Measurements from ENCODE around the gene TSC22D4.

Gene TSC22D4

GRCh38 chr7:100482728-100483089 is 3.7 kb upstream of the TSC22D4 start:
- POLR2A ChIA-PET = interaction anchor here (1.3 kb wide), 1 partner anchor 14 kb away, joined by 4 read pairs; no protein-coding TSS in a partner anchor
- Histone ChIP-seq H3K36me3 (ENCODE audit: control insufficient read depth in 2 of 2, insufficient read depth in 1 of 2, low read length in 2 of 2) (no peaks in the 10 kb centered on the region), H3K9me3 (ENCODE audit: control insufficient read depth, insufficient read depth, low read depth, low read length) (no peaks in the 10 kb centered on the region), H3K27ac (ENCODE audit: extremely low read depth, low read depth, low read length) (no peak overlapping the region), H3K4me3 (ENCODE audit: low read depth, low read length) (peak overlapping the region; percentile 35), H3K4me1 (ENCODE audit: control insufficient read depth, insufficient read depth, low read length) (no peaks in the 10 kb centered on the region)
- peak; percentile 94; the same call in 1 of the 2 replicates for TF ChIP-seq ZNF768 (tag by site-specific recombination; IDR thresholded peaks at IDR 0.05)
- TF ChIP-seq ZNF704 (tag by site-specific recombination; IDR thresholded peaks at IDR 0.05) = no peak
- CTCF ChIA-PET = interaction anchor here (0.6 to 2.9 kb wide), 29 partner anchors 8 to 1305 kb away, joined by 3 to 19 read pairs (median 5); partner anchors contain the start of gene SPACDR

GRCh38 chr7:100481466-100481865 is 2.5 kb upstream of the TSC22D4 start:
- TF ChIP-seq ZNF138 (tag by site-specific recombination; IDR thresholded peaks at IDR 0.05; ENCODE audit: borderline replicate concordance) = no peak
- TF ChIP-seq ZBTB48 (tag by site-specific recombination; IDR thresholded peaks at IDR 0.05) = peak; percentile 77
- H3K4me3 ChIP-seq (ENCODE audit: low read depth, low read length) = no peak overlapping the region
- H3K36me3 ChIP-seq (ENCODE audit: control insufficient read depth in 2 of 2, insufficient read depth in 1 of 2, low read length in 2 of 2) = peaks cover 3 to 5% of the 10 kb centered on the region in 2 experiments; a peak in 2 of 3 replicates
- no peak overlapping the region for H3K27ac ChIP-seq (ENCODE audit: extremely low read depth, low read depth, low read length)
- CTCF ChIA-PET = interaction anchor here (0.7 to 2.9 kb wide), 7 partner anchors 12 to 358 kb away, joined by 3 to 19 read pairs (median 4); no protein-coding TSS in a partner anchor
- POLR2A ChIA-PET = interaction anchor here (1.3 kb wide), 1 partner anchor 16 kb away, joined by 4 read pairs; no protein-coding TSS in a partner anchor
- peaks cover 3% of the 10 kb centered on the region; the same call in 1 of the 2 replicates for H3K4me1 ChIP-seq (ENCODE audit: control insufficient read depth, insufficient read depth, low read length)
- H3K9me3 ChIP-seq (ENCODE audit: control insufficient read depth, insufficient read depth, low read depth, low read length) = no peaks in the 10 kb centered on the region

GRCh38 chr7:100477871-100478267 is 1.1 kb downstream of the TSC22D4 start:
- Histone ChIP-seq H3K9me3 (ENCODE audit: control insufficient read depth, insufficient read depth, low read depth, low read length) (no peaks in the 10 kb centered on the region), H3K4me1 (ENCODE audit: control insufficient read depth, insufficient read depth, low read length) (peaks cover 9% of the 10 kb centered on the region), H3K27ac (ENCODE audit: extremely low read depth, low read depth, low read length) (peak overlapping the region; percentile 80; the same call in 1 of the 2 replicates), H3K36me3 (ENCODE audit: control insufficient read depth in 2 of 2, insufficient read depth in 1 of 2, low read length in 2 of 2) (peaks cover 3 to 21% of the 10 kb centered on the region in 2 experiments; a peak in 2 of 3 replicates), H3K4me3 (ENCODE audit: low read depth, low read length) (peak overlapping the region; percentile 84)
- ChIA-PET CTCF (interaction anchor here (0.7 to 2.9 kb wide), 4 partner anchors 9 to 82 kb away, joined by 3 to 24 read pairs (median 14); no protein-coding TSS in a partner anchor), POLR2A (interaction anchor here (0.6 to 3.2 kb wide), 6 partner anchors 49 to 239 kb away, joined by 3 to 32 read pairs (median 6); partner anchors contain the start of genes FBXO24, LRCH4 and ZCWPW1)
- TF ChIP-seq SETDB1 (IDR thresholded peaks at IDR 0.05; ENCODE audit: insufficient read length, low read length) (no peak), ZNF548 (tag by site-specific recombination; IDR thresholded peaks at IDR 0.05) (no peak), ZNF510 (tag by site-specific recombination; IDR thresholded peaks at IDR 0.05; ENCODE audit: insufficient replicate concordance) (no peak), ZXDB (tag by site-specific recombination; IDR thresholded peaks at IDR 0.05) (no peak), ZBTB7A (tag by site-specific recombination; IDR thresholded peaks at IDR 0.05; ENCODE audit: low read depth) (no peak), ZNF610 (tag by site-specific recombination; IDR thresholded peaks at IDR 0.05; ENCODE audit: borderline replicate concordance) (no peak), ZNF792 (tag by site-specific recombination; IDR thresholded peaks at IDR 0.05) (no peak), ZNF211 (tag by site-specific recombination; IDR thresholded peaks at IDR 0.05; ENCODE audit: low read depth) (no peak), HIC1 (tag by site-specific recombination; IDR thresholded peaks at IDR 0.05) (no peak), ZNF280C (tag by site-specific recombination; IDR thresholded peaks at IDR 0.05) (no peak), ZSCAN30 (tag by site-specific recombination; IDR thresholded peaks at IDR 0.05) (no peak), HOXC10 (CRISPR knock-in tag; IDR thresholded peaks at IDR 0.05) (no peak), ZBTB11 (tag by site-specific recombination; conservative IDR thresholded peaks at IDR 0.05; ENCODE audit: low read depth) (no peak), HOXD13 (CRISPR knock-in tag; IDR thresholded peaks at IDR 0.05; ENCODE audit: borderline replicate concordance) (no peak), GFI1B (tag by site-specific recombination; IDR thresholded peaks at IDR 0.05) (no peak), ZNF48 (tag by site-specific recombination; IDR thresholded peaks at IDR 0.05) (no peak), ZNF558 (tag by site-specific recombination; IDR thresholded peaks at IDR 0.05) (no peak)
